ENCODE results near the gene ZCCHC14. TPM values are rescaled to one million over a fixed set of nuclear protein-coding genes. Genes with fewer than 3 reads are reported as not detected.

ZCCHC14 gene
- total and polyA plus RNA-seq, 2 of the 13 experiments (the other 11 are each of a cell fraction or from before 2014, with no cell fraction given), result 12.4 to 12.5 TPM

GRCh38 chr16:87484487-87485331 is 8.1 kb downstream of the ZCCHC14 start (continued):
- TF ChIP-seq, protein P1, sequence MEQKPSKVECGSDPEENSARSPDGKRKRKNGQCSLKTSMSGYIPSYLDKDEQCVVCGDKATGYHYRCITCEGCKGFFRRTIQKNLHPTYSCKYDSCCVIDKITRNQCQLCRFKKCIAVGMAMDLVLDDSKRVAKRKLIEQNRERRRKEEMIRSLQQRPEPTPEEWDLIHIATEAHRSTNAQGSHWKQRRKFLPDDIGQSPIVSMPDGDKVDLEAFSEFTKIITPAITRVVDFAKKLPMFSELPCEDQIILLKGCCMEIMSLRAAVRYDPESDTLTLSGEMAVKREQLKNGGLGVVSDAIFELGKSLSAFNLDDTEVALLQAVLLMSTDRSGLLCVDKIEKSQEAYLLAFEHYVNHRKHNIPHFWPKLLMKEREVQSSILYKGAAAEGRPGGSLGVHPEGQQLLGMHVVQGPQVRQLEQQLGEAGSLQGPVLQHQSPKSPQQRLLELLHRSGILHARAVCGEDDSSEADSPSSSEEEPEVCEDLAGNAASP (CRISPR knock-in tag; IDR thresholded peaks at IDR 0.05; ENCODE audit: borderline replicate concordance), result no peak; the same call in 1 of the 2 replicates
- no peak for TF ChIP-seq SPEN (CRISPR knock-in tag; IDR thresholded peaks at IDR 0.05; ENCODE audit: low read depth)
- TF ChIP-seq ELF4 (CRISPR knock-in tag; IDR thresholded peaks at IDR 0.05; ENCODE audit: borderline replicate concordance), result no peak
- TF ChIP-seq ZNF207 (IDR thresholded peaks at IDR 0.05; ENCODE audit: borderline replicate concordance), result no peak
- TF ChIP-seq ZFAT (CRISPR knock-in tag; conservative IDR thresholded peaks at IDR 0.05), result no peak
- TF ChIP-seq ARNT2 (CRISPR knock-in tag; IDR thresholded peaks at IDR 0.05; ENCODE audit: low read depth), result no peak
- no peak for TF ChIP-seq SIX4 (CRISPR knock-in tag; IDR thresholded peaks at IDR 0.05)
- no peak for TF ChIP-seq ZNF703 (CRISPR knock-in tag; IDR thresholded peaks at IDR 0.05; ENCODE audit: borderline replicate concordance)
- TF ChIP-seq, protein P2, sequence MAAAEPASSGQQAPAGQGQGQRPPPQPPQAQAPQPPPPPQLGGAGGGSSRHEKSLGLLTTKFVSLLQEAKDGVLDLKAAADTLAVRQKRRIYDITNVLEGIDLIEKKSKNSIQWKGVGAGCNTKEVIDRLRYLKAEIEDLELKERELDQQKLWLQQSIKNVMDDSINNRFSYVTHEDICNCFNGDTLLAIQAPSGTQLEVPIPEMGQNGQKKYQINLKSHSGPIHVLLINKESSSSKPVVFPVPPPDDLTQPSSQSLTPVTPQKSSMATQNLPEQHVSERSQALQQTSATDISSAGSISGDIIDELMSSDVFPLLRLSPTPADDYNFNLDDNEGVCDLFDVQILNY (CRISPR knock-in tag; conservative IDR thresholded peaks at IDR 0.05), result no peak
- TF ChIP-seq ZFP62 (CRISPR knock-in tag; IDR thresholded peaks at IDR 0.05), result no peak
- TF ChIP-seq KAT2B (IDR thresholded peaks at IDR 0.05; ENCODE audit: borderline replicate concordance, low read depth, low read length), result no peak
- no peak for TF ChIP-seq ZFP36 (IDR thresholded peaks at IDR 0.05; ENCODE audit: borderline replicate concordance, low read depth, low read length, partially characterized antibody)
- no peak for TF ChIP-seq SNRNP70 (IDR thresholded peaks at IDR 0.05; ENCODE audit: low read depth, low read length)
- 0 out of 2 replicates have a peak, but pooled peaks have one; percentile 33 for TF ChIP-seq PITX1 (CRISPR knock-in tag; IDR thresholded peaks at IDR 0.05)
- TF ChIP-seq, protein P3, sequence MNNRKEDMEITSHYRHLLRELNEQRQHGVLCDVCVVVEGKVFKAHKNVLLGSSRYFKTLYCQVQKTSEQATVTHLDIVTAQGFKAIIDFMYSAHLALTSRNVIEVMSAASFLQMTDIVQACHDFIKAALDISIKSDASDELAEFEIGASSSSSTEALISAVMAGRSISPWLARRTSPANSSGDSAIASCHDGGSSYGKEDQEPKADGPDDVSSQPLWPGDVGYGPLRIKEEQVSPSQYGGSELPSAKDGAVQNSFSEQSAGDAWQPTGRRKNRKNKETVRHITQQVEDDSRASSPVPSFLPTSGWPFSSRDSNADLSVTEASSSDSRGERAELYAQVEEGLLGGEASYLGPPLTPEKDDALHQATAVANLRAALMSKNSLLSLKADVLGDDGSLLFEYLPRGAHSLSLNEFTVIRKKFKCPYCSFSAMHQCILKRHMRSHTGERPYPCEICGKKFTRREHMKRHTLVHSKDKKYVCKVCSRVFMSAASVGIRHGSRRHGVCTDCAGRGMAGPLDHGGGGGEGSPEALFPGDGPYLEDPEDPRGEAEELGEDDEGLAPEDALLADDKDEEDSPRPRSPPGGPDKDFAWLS (CRISPR knock-in tag; IDR thresholded peaks at IDR 0.05; ENCODE audit: borderline replicate concordance), result no peak
- TF ChIP-seq NFYC (CRISPR knock-in tag; IDR thresholded peaks at IDR 0.05), result no peak
- TF ChIP-seq REPIN1 (CRISPR knock-in tag; IDR thresholded peaks at IDR 0.05; ENCODE audit: borderline replicate concordance, low read depth), result no peak
- peak; percentile 83 for TF ChIP-seq HNF4A (CRISPR knock-in tag; IDR thresholded peaks at IDR 0.05)
- no peak for TF ChIP-seq FLYWCH1 (CRISPR knock-in tag; IDR thresholded peaks at IDR 0.05)
- no peak for TF ChIP-seq FOXM1 (CRISPR knock-in tag; IDR thresholded peaks at IDR 0.05)
- TF ChIP-seq ZNF138 (CRISPR knock-in tag; IDR thresholded peaks at IDR 0.05; ENCODE audit: low read depth), result no peak
- no peak for TF ChIP-seq ZNF317 (CRISPR knock-in tag; IDR thresholded peaks at IDR 0.05)
- no peak for TF ChIP-seq MYC (CRISPR knock-in tag; IDR thresholded peaks at IDR 0.05; ENCODE audit: borderline replicate concordance)
- no peak for TF ChIP-seq ZNF558 (CRISPR knock-in tag; IDR thresholded peaks at IDR 0.05; ENCODE audit: borderline replicate concordance)
- peak in 1 of 2 experiments; percentile 66; a peak in 2 of 4 replicates for TF ChIP-seq EP300 (IDR thresholded peaks at IDR 0.05; ENCODE audit: low read depth in 2 of 2, low read length in 2 of 2)
- TF ChIP-seq EP300 (CRISPR knock-in tag; IDR thresholded peaks at IDR 0.05; ENCODE audit: borderline replicate concordance), result no peak
- no peak for TF ChIP-seq ZNF550 (CRISPR knock-in tag; IDR thresholded peaks at IDR 0.05; ENCODE audit: borderline replicate concordance)

Data from HepG2 (cell line).